IPS-15b (cell line): ENCODE measurements around the gene ZNF324B.
"Not testable (repeated sequence)": the region's sequence is repeated elsewhere in the genome, so short reads cannot be mapped to it uniquely, and the experiment has no call there.

ENCODE experiments used
- H3K27me3 ChIP-seq: one replicate; pipeline ENCODE4 v1.6.1; 2013; ENCODE audit warnings: low read length; ENCODE audit not compliant: control insufficient read depth, insufficient read depth
- H3K36me3 ChIP-seq: one replicate; pipeline ENCODE4 v1.6.1; 2013; ENCODE audit warnings: low read length; ENCODE audit not compliant: control insufficient read depth, insufficient read depth
- H3K4me1 ChIP-seq: one replicate; pipeline ENCODE4 v1.6.1; 2013; ENCODE audit warnings: mild to moderate bottlenecking, low read length; ENCODE audit not compliant: control insufficient read depth, insufficient read depth
- H3K4me3 ChIP-seq: one replicate; pipeline ENCODE4 v1.5.1; 2013; ENCODE audit warnings: low read depth, low read length
- H3K9ac ChIP-seq: one replicate; pipeline ENCODE4 v1.6.1; 2013; ENCODE audit warnings: low read depth, mild to moderate bottlenecking, low read length
- H3K9me3 ChIP-seq: one replicate; pipeline ENCODE4 v1.6.1; 2013; ENCODE audit warnings: mild to moderate bottlenecking, low read length; ENCODE audit not compliant: control insufficient read depth, insufficient read depth

The ZNF324B gene

GRCh38 chr19:58451358-58452101 is at the start of gene ZNF324B:
Gene ZNF324B, plus strand, starts transcription at chr19:58451622. Its CDS starts 2,080 bp downstream, at chr19:58453702.
- Histone ChIP-seq H3K27me3 (peaks cover 13% of the 10 kb centered on the region), H3K9me3 (peaks cover 8% of the 10 kb centered on the region), H3K4me1 (no peaks in the 10 kb centered on the region), H3K36me3 (peaks cover 2% of the 10 kb centered on the region), H3K4me3 (peak within 1 kb of the TSS; percentile 62), H3K9ac (no peak within 1 kb of the TSS)

- Histone ChIP-seq H3K4me3 (peak overlapping the region; percentile 84), H3K4me1 (peaks cover 2% of the 10 kb centered on the region), H3K36me3 (no peaks in the 10 kb centered on the region), H3K9ac (no peak overlapping the region), H3K27me3 (peaks cover 17% of the 10 kb centered on the region), H3K9me3 (no peaks in the 10 kb centered on the region)
Observed at GRCh38 chr19:58401840-58402421, 49.5 kb upstream of the ZNF324B start.

GRCh38 chr19:58403920-58404478 is 47.4 kb upstream of the ZNF324B start:
- not testable (repeated sequence) for H3K4me3 ChIP-seq, H3K36me3 ChIP-seq, H3K9ac ChIP-seq, H3K4me1 ChIP-seq, H3K9me3 ChIP-seq, H3K27me3 ChIP-seq

- H3K4me1 ChIP-seq = no peaks in the 10 kb centered on the region
- H3K9ac ChIP-seq = peak overlapping the region; percentile 91
- peaks cover 10% of the 10 kb centered on the region for H3K27me3 ChIP-seq
- peak overlapping the region; percentile 94 for H3K4me3 ChIP-seq
- no peaks in the 10 kb centered on the region for H3K9me3 ChIP-seq
- no peaks in the 10 kb centered on the region for H3K36me3 ChIP-seq
Observed at GRCh38 chr19:58406818-58407657, 44.4 kb upstream of the ZNF324B start.

- H3K4me3 ChIP-seq = peak overlapping the region; percentile 94
- H3K4me1 ChIP-seq = no peaks in the 10 kb centered on the region
- H3K9me3 ChIP-seq = no peaks in the 10 kb centered on the region
- peak overlapping the region; percentile 91 for H3K9ac ChIP-seq
- peaks cover 10% of the 10 kb centered on the region for H3K27me3 ChIP-seq
- H3K36me3 ChIP-seq = no peaks in the 10 kb centered on the region
Observed at GRCh38 chr19:58407658-58408151, 43.7 kb upstream of the ZNF324B start.

- Histone ChIP-seq H3K36me3 (no peaks in the 10 kb centered on the region), H3K4me3 (peak within 1 kb of the TSS; percentile 94), H3K4me1 (no peaks in the 10 kb centered on the region), H3K27me3 (peaks cover 10% of the 10 kb centered on the region), H3K9ac (peak within 1 kb of the TSS; percentile 91), H3K9me3 (no peaks in the 10 kb centered on the region)
Observed at GRCh38 chr19:58408152-58409009, 43.0 kb upstream of the ZNF324B start, which contains the start of gene ZNF584. Gene ZNF584, plus strand, starts transcription at chr19:58408649. Its CDS starts 499 bp downstream, at chr19:58409148.

- Histone ChIP-seq H3K9me3 (no peaks in the 10 kb centered on the region), H3K4me1 (no peaks in the 10 kb centered on the region), H3K36me3 (no peaks in the 10 kb centered on the region), H3K4me3 (peak overlapping the region; percentile 94), H3K27me3 (peaks cover 10% of the 10 kb centered on the region), H3K9ac (peak overlapping the region; percentile 65)
Observed at GRCh38 chr19:58409010-58409790, 42.2 kb upstream of the ZNF324B start.

GRCh38 chr19:58416604-58417003 is 34.8 kb upstream of the ZNF324B start:
- H3K36me3 ChIP-seq = peaks cover 8% of the 10 kb centered on the region
- no peaks in the 10 kb centered on the region for H3K27me3 ChIP-seq
- no peak overlapping the region for H3K4me3 ChIP-seq

GRCh38 chr19:58417071-58417470 is 34.4 kb upstream of the ZNF324B start:
- no peaks in the 10 kb centered on the region for H3K9me3 ChIP-seq
- no peak overlapping the region for H3K4me3 ChIP-seq
- no peaks in the 10 kb centered on the region for H3K4me1 ChIP-seq
- H3K36me3 ChIP-seq = peaks cover 8% of the 10 kb centered on the region
- no peaks in the 10 kb centered on the region for H3K27me3 ChIP-seq
- no peak overlapping the region for H3K9ac ChIP-seq

More at GRCh38 chr19:58416604-58417003, 34.8 kb upstream of the ZNF324B start:
- Histone ChIP-seq H3K9ac (no peak overlapping the region), H3K4me1 (no peaks in the 10 kb centered on the region), H3K9me3 (no peaks in the 10 kb centered on the region)

- no peaks in the 10 kb centered on the region for H3K27me3 ChIP-seq
- H3K9ac ChIP-seq = no peak overlapping the region
- H3K4me1 ChIP-seq = no peaks in the 10 kb centered on the region
- peaks cover 37% of the 10 kb centered on the region for H3K9me3 ChIP-seq
- no peak overlapping the region for H3K4me3 ChIP-seq
- H3K36me3 ChIP-seq = peaks cover 22% of the 10 kb centered on the region
Observed at GRCh38 chr19:58428617-58429016, 22.8 kb upstream of the ZNF324B start.
